HepG2 (cell line): ENCODE measurements around the gene TSPAN9. TPM values are rescaled to one million over a fixed set of nuclear protein-coding genes. Genes with fewer than 3 reads are reported as not detected.

Experiments used
- FOXC1 ChIP-seq: sonication (generic); formaldehyde crosslinking; IDR thresholded peaks from 2 replicates; pipeline ENCODE4 v1.8.0; 2022; ENCODE audit warnings: mild to moderate bottlenecking, missing genetic modification reagents, borderline replicate concordance
- KLF16 ChIP-seq, 2 experiments: sonication (generic) in 1 of 2; formaldehyde crosslinking in 1 of 2; IDR thresholded peaks; 2 replicates each; pipeline versions ENCODE4 v1.6.1 to v1.8.0; 2016 to 2023; ENCODE audit warnings: missing genetic modification reagents in 2 of 2, missing compliant biosample characterization in 1 of 2
- RAD21 ChIP-seq: fragments of 450-650 bp; formaldehyde crosslinking; IDR thresholded peaks from 2 replicates; pipeline ENCODE4 v1.5.0; 2020; ENCODE audit warnings: mild to moderate bottlenecking
- SKI ChIP-seq: fragments of 450-650 bp; IDR thresholded peaks from one replicate; pipeline ENCODE4 v1.6.1; 2018; ENCODE audit warnings: mild to moderate bottlenecking; ENCODE audit not compliant: partially characterized antibody
- YEATS2 ChIP-seq: sonication (generic); formaldehyde crosslinking; IDR thresholded peaks from 2 replicates; pipeline ENCODE4 v1.4.0; 2020; ENCODE audit warnings: missing genetic modification reagents, borderline replicate concordance
- ZKSCAN5 ChIP-seq: sonication (generic); formaldehyde crosslinking; IDR thresholded peaks from 2 replicates; pipeline ENCODE4 v1.5.1; 2020; ENCODE audit warnings: mild to moderate bottlenecking, missing genetic modification reagents
- ZMYM2 ChIP-seq: sonication (generic); formaldehyde crosslinking; IDR thresholded peaks from 2 replicates; pipeline ENCODE4 v1.8.0; 2022; ENCODE audit warnings: mild to moderate bottlenecking, missing genetic modification reagents
- ZNF788 ChIP-seq: sonication (generic); formaldehyde crosslinking; IDR thresholded peaks from 2 replicates; pipeline ENCODE4 v1.5.0; 2020; ENCODE audit warnings: mild to moderate bottlenecking, missing genetic modification reagents, borderline replicate concordance
- polyA plus RNA-seq, 8 experiments: library from polyadenylated mRNA; depleted of rRNA in 3 of 8; stranded (reverse) in 7 of 8; unstranded in 1 of 8; fragments of >200 nt; fragmentation: Illumina TruSeq in 4 of 8; extraction: Trizol in 4 of 8; gene quantifications; 2 replicates each; pipeline versions ENCODE4 v1.2.1 to v1.2.3, GENCODE V29; 2011 to 2016; ENCODE audit warnings: low read depth in 4 of 8, missing spikeins in 1 of 8, mixed read lengths in 1 of 8; ENCODE audit not compliant: insufficient read depth in 1 of 8
- total RNA-seq, 5 experiments: library from RNA; depleted of rRNA; stranded (reverse); fragments of >200 nt; fragmentation: Illumina TruSeq; extraction: Trizol; gene quantifications; 2 replicates each; pipeline ENCODE4 v1.2.3, GENCODE V29; 2016; ENCODE audit warnings: low read depth in 1 of 5
- TF ChIP-seq, protein P1 (sequence below): sonication (generic); formaldehyde crosslinking; IDR thresholded peaks from 2 replicates; pipeline ENCODE4 v1.5.0; 2020; ENCODE audit warnings: mild to moderate bottlenecking, missing genetic modification reagents, borderline replicate concordance
- TF ChIP-seq, protein P2 (sequence below): sonication (generic); formaldehyde crosslinking; IDR thresholded peaks from 2 replicates; pipeline ENCODE4 v1.4.0; 2020; ENCODE audit warnings: mild to moderate bottlenecking, missing genetic modification reagents
- TF ChIP-seq, protein P3 (sequence below): sonication (generic); formaldehyde crosslinking; IDR thresholded peaks from 2 replicates; pipeline ENCODE4 v1.5.1; 2020; ENCODE audit warnings: mild to moderate bottlenecking, missing genetic modification reagents
- TF ChIP-seq, protein P4 (sequence below): IDR thresholded peaks from 2 replicates; pipeline ENCODE4 v1.4.0; 2020; ENCODE audit warnings: mild to moderate bottlenecking, missing genetic modification reagents

TSPAN9 gene
- total and polyA plus RNA-seq, 2 of the 13 experiments (the other 11 are each of a cell fraction or from before 2014, with no cell fraction given): 18.1 to 42.3 TPM

DNA sequence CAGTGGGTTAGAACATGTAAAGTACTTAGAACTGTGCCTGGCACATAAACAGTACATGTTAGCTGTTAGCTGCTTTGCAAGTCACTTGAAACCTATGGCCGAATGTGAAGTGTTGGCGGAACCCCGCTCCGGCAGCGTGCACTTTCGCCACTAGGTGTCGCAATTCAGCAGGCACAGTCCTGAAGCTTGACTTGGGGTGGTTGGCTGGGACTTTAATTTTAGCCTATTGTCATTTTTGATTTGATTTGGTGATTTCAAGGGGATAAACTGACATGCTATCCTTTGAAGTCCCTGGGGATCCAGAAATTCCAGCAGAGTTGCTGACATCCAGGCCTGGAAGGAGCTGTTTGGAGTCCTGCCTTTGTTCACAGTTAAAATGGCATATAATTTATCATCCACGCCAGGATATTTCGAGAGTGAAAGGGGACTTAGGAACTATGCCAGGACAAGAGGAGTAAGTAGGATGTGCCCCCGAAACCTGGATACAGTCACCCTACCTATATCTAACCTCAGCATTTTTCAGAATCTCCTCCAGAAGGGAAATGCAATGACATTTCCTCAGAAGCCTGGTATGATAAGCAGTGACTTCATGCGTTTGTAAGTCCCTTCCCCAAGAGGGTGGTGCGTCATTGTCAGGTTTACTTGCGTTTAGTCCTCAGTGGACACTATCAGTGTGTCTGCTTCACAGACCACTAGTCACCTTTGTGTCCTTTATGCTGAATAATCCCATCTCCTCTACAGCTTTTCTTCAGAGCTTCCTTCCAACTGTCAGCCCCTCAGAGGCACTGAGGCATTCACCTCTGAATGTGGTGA lies 3.5 kb upstream of the TSPAN9 start (continued):
- TF ChIP-seq, protein P1, sequence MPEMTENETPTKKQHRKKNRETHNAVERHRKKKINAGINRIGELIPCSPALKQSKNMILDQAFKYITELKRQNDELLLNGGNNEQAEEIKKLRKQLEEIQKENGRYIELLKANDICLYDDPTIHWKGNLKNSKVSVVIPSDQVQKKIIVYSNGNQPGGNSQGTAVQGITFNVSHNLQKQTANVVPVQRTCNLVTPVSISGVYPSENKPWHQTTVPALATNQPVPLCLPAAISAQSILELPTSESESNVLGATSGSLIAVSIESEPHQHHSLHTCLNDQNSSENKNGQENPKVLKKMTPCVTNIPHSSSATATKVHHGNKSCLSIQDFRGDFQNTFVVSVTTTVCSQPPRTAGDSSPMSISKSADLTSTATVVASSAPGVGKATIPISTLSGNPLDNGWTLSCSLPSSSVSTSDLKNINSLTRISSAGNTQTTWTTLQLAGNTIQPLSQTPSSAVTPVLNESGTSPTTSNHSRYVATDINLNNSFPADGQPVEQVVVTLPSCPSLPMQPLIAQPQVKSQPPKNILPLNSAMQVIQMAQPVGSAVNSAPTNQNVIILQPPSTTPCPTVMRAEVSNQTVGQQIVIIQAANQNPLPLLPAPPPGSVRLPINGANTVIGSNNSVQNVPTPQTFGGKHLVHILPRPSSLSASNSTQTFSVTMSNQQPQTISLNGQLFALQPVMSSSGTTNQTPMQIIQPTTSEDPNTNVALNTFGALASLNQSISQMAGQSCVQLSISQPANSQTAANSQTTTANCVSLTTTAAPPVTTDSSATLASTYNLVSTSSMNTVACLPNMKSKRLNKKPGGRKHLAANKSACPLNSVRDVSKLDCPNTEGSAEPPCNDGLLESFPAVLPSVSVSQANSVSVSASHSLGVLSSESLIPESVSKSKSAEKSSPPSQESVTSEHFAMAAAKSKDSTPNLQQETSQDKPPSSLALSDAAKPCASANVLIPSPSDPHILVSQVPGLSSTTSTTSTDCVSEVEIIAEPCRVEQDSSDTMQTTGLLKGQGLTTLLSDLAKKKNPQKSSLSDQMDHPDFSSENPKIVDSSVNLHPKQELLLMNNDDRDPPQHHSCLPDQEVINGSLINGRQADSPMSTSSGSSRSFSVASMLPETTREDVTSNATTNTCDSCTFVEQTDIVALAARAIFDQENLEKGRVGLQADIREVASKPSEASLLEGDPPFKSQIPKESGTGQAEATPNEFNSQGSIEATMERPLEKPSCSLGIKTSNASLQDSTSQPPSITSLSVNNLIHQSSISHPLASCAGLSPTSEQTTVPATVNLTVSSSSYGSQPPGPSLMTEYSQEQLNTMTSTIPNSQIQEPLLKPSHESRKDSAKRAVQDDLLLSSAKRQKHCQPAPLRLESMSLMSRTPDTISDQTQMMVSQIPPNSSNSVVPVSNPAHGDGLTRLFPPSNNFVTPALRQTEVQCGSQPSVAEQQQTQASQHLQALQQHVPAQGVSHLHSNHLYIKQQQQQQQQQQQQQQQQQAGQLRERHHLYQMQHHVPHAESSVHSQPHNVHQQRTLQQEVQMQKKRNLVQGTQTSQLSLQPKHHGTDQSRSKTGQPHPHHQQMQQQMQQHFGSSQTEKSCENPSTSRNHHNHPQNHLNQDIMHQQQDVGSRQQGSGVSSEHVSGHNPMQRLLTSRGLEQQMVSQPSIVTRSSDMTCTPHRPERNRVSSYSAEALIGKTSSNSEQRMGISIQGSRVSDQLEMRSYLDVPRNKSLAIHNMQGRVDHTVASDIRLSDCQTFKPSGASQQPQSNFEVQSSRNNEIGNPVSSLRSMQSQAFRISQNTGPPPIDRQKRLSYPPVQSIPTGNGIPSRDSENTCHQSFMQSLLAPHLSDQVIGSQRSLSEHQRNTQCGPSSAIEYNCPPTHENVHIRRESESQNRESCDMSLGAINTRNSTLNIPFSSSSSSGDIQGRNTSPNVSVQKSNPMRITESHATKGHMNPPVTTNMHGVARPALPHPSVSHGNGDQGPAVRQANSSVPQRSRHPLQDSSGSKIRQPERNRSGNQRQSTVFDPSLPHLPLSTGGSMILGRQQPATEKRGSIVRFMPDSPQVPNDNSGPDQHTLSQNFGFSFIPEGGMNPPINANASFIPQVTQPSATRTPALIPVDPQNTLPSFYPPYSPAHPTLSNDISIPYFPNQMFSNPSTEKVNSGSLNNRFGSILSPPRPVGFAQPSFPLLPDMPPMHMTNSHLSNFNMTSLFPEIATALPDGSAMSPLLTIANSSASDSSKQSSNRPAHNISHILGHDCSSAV (CRISPR knock-in tag): no peak
- TF ChIP-seq ZKSCAN5 (CRISPR knock-in tag) (no peak), KLF16 (CRISPR knock-in tag; IDR thresholded peaks at IDR 0.05) (peak in 1 of 2 experiments; percentile 36; a peak in 1 of 4 replicates), ZNF788 (CRISPR knock-in tag) (no peak), YEATS2 (no peak), SKI (no peak), FOXC1 (CRISPR knock-in tag) (peak; percentile 45; the same call in 1 of the 2 replicates), ZMYM2 (CRISPR knock-in tag) (no peak), RAD21 (peak; percentile 91)
- TF ChIP-seq, protein P2, sequence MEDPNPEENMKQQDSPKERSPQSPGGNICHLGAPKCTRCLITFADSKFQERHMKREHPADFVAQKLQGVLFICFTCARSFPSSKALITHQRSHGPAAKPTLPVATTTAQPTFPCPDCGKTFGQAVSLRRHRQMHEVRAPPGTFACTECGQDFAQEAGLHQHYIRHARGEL (CRISPR knock-in tag): no peak
- TF ChIP-seq, protein P3, sequence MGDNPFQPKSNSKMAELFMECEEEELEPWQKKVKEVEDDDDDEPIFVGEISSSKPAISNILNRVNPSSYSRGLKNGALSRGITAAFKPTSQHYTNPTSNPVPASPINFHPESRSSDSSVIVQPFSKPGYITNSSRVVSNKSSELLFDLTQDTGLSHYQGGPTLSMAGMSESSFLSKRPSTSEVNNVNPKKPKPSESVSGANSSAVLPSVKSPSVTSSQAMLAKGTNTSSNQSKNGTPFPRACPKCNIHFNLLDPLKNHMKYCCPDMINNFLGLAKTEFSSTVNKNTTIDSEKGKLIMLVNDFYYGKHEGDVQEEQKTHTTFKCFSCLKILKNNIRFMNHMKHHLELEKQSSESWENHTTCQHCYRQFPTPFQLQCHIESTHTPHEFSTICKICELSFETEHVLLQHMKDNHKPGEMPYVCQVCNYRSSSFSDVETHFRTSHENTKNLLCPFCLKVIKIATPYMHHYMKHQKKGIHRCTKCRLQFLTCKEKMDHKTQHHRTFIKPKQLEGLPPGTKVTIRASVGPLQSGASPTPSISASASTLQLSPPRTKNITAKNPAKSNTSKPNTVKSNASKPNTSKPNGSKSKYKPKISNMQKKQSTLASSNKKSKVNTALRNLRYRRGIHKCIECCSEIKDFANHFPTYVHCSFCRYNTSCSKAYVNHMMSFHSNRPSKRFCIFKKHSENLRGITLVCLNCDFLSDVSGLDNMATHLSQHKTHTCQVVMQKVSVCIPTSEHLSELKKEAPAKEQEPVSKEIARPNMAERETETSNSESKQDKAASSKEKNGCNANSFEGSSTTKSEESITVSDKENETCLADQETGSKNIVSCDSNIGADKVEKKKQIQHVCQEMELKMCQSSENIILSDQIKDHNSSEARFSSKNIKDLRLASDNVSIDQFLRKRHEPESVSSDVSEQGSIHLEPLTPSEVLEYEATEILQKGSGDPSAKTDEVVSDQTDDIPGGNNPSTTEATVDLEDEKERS: 0 out of 2 replicates have a peak, but pooled peaks have one; percentile 37
- TF ChIP-seq, protein P4, sequence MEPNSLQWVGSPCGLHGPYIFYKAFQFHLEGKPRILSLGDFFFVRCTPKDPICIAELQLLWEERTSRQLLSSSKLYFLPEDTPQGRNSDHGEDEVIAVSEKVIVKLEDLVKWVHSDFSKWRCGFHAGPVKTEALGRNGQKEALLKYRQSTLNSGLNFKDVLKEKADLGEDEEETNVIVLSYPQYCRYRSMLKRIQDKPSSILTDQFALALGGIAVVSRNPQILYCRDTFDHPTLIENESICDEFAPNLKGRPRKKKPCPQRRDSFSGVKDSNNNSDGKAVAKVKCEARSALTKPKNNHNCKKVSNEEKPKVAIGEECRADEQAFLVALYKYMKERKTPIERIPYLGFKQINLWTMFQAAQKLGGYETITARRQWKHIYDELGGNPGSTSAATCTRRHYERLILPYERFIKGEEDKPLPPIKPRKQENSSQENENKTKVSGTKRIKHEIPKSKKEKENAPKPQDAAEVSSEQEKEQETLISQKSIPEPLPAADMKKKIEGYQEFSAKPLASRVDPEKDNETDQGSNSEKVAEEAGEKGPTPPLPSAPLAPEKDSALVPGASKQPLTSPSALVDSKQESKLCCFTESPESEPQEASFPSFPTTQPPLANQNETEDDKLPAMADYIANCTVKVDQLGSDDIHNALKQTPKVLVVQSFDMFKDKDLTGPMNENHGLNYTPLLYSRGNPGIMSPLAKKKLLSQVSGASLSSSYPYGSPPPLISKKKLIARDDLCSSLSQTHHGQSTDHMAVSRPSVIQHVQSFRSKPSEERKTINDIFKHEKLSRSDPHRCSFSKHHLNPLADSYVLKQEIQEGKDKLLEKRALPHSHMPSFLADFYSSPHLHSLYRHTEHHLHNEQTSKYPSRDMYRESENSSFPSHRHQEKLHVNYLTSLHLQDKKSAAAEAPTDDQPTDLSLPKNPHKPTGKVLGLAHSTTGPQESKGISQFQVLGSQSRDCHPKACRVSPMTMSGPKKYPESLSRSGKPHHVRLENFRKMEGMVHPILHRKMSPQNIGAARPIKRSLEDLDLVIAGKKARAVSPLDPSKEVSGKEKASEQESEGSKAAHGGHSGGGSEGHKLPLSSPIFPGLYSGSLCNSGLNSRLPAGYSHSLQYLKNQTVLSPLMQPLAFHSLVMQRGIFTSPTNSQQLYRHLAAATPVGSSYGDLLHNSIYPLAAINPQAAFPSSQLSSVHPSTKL (CRISPR knock-in tag): peak; percentile 16; the same call in 1 of the 2 replicates
